OCI-LY3 (cell line): ENCODE measurements around the gene ARHGAP1.

Experiments
- EZH2phosphoT487 ChIP-seq: fragments of 200-600 bp; shearing (Covaris generic); IDR thresholded peaks from 2 replicates; pipeline ENCODE4 v1.6.1; 2018; ENCODE audit warnings: antibody characterized with exemption, mixed run types, low read depth
- TF ChIP-seq, protein P1 (sequence below): fragments of 200-600, 300-600 bp; sonication (generic); IDR thresholded peaks from 2 replicates; pipeline ENCODE4 v1.5.1; 2014; ENCODE audit warnings: antibody characterized with exemption, low read length, low read depth

DNA sequence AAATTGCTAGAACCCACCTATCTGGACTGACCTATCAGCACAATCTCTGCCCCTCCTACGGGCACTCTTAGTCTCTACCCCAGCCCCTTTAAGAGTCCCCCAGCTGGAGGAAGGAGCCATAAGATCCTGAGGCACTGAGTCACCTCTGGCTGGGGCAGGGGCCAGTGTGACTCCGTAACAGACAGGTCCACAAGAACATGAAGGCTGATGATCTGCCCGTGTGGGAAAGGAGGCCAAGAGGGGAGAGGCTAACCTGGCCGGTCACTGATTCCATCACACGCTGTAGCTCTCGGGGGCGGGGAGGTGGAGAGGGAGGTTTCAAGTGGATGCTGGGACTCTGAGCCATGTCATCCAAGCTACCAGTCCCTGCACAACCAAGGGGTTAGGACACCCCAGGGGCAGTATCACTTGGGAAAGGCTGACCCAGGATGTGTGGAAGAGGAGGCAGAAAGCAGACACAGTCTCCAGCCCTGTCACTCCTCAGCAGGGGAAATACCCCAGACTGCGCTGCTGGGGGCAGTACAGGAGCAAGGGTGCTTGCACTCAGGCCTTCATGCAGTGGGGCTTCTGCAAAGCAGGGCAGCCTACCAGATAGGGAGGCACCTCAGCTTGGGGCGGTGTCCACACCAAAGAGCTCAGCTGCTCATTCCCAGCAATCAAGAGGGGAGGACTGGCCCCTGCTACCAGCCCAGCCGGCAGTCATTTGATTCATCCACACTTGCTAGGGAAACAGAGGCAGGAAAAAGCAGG, 22.3 kb downstream of the ARHGAP1 start:
- TF ChIP-seq, protein P1, sequence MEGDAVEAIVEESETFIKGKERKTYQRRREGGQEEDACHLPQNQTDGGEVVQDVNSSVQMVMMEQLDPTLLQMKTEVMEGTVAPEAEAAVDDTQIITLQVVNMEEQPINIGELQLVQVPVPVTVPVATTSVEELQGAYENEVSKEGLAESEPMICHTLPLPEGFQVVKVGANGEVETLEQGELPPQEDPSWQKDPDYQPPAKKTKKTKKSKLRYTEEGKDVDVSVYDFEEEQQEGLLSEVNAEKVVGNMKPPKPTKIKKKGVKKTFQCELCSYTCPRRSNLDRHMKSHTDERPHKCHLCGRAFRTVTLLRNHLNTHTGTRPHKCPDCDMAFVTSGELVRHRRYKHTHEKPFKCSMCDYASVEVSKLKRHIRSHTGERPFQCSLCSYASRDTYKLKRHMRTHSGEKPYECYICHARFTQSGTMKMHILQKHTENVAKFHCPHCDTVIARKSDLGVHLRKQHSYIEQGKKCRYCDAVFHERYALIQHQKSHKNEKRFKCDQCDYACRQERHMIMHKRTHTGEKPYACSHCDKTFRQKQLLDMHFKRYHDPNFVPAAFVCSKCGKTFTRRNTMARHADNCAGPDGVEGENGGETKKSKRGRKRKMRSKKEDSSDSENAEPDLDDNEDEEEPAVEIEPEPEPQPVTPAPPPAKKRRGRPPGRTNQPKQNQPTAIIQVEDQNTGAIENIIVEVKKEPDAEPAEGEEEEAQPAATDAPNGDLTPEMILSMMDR: no peak
- no peak for TF ChIP-seq EZH2phosphoT487
